Measurements from ENCODE around the gene PCLO. TPM values are rescaled to one million over a fixed set of nuclear protein-coding genes. Genes with fewer than 3 reads are reported as not detected.

PCLO gene
- total and polyA plus RNA-seq, 4 donors, result 0.04 to 1.1 (median 0.48) TPM

GRCh38 chr7:82972135-82972534 is 190.5 kb downstream of the PCLO start:
- Histone ChIP-seq H3K4me3 (ENCODE audit: low read depth in 1 of 3, low read length in 3 of 3) (no peak overlapping the region), H3K9ac (ENCODE audit: low read depth in 1 of 2, low read length in 2 of 2) (no peak overlapping the region), H3K4me1 (ENCODE audit: control insufficient read depth in 4 of 4, insufficient read depth in 4 of 4, low read length in 3 of 4) (no peaks in the 10 kb centered on the region), H3K36me3 (ENCODE audit: control insufficient read depth in 4 of 4, insufficient read depth in 3 of 4, low read depth in 1 of 4, low read length in 3 of 4) (no peaks in the 10 kb centered on the region), H3K27ac (ENCODE audit: low read depth in 1 of 2, low read length in 2 of 2) (no peak overlapping the region), H3K27me3 (ENCODE audit: control insufficient read depth in 4 of 4, insufficient read depth in 4 of 4, low read length in 3 of 4) (no peaks in the 10 kb centered on the region), H3K9me3 (ENCODE audit: control insufficient read depth in 4 of 4, low read length in 3 of 4) (no peaks in the 10 kb centered on the region)
- TF ChIP-seq ATF3 (IDR thresholded peaks at IDR 0.05) (no peak), RAD21 (IDR thresholded peaks at IDR 0.05) (no peak), EGR1 (IDR thresholded peaks at IDR 0.05; ENCODE audit: low read depth in 2 of 2) (no peak), JUND (IDR thresholded peaks at IDR 0.05) (no peak), SP1 (IDR thresholded peaks at IDR 0.05) (no peak), REST (IDR thresholded peaks at IDR 0.05) (no peak), TAF1 (conservative IDR thresholded peaks at IDR 0.05) (no peak), ZBTB33 (IDR thresholded peaks at IDR 0.05) (no peak), FOXA2 (IDR thresholded peaks at IDR 0.05) (no peak), FOXA1 (IDR thresholded peaks at IDR 0.05) (no peak), NR2F2 (IDR thresholded peaks at IDR 0.05) (no peak), RXRA (IDR thresholded peaks at IDR 0.05) (no peak)
- WGBS, result 78% methylated on average over 1 of the region's 1 CpG
- no peak for DNase-seq (ENCODE audit: low spot score)

GRCh38 chr7:82965088-82966036 is 197.3 kb downstream of the PCLO start:
- H3K27me3 ChIP-seq (ENCODE audit: control insufficient read depth in 4 of 4, insufficient read depth in 4 of 4, low read length in 3 of 4), result no peaks in the 10 kb centered on the region
- no peaks in the 10 kb centered on the region for H3K4me1 ChIP-seq (ENCODE audit: control insufficient read depth in 4 of 4, insufficient read depth in 4 of 4, low read length in 3 of 4)
- no peaks in the 10 kb centered on the region for H3K9me3 ChIP-seq (ENCODE audit: control insufficient read depth in 4 of 4, low read length in 3 of 4)
- no peak overlapping the region for H3K9ac ChIP-seq (ENCODE audit: low read depth in 1 of 2, low read length in 2 of 2)
- TF ChIP-seq EGR1 (IDR thresholded peaks at IDR 0.05; ENCODE audit: low read depth in 2 of 2) (no peak), GABPA (IDR thresholded peaks at IDR 0.05 in 1 of 2, conservative IDR thresholded peaks at IDR 0.05 in 1 of 2) (no peak), FOXA1 (IDR thresholded peaks at IDR 0.05) (no peak), ZBTB33 (IDR thresholded peaks at IDR 0.05) (no peak), RAD21 (IDR thresholded peaks at IDR 0.05) (no peak), SP1 (IDR thresholded peaks at IDR 0.05) (no peak), MAX (IDR thresholded peaks at IDR 0.05) (no peak), HNF4A (conservative IDR thresholded peaks at IDR 0.05) (no peak)
- H3K36me3 ChIP-seq (ENCODE audit: control insufficient read depth in 4 of 4, insufficient read depth in 3 of 4, low read depth in 1 of 4, low read length in 3 of 4), result no peaks in the 10 kb centered on the region
- H3K4me3 ChIP-seq (ENCODE audit: low read depth in 1 of 3, low read length in 3 of 3), result no peak overlapping the region
- 75% methylated on average over 2 of the region's 2 CpGs for WGBS
- H3K27ac ChIP-seq (ENCODE audit: low read depth in 1 of 2, low read length in 2 of 2), result no peak overlapping the region
- no peak for DNase-seq (ENCODE audit: low spot score)

Measured in liver (tissue), 9 donors.